ENCODE measurements around the gene PAIP2. TPM values are rescaled to one million over a fixed set of nuclear protein-coding genes. Genes with fewer than 3 reads are reported as not detected.

Gene PAIP2
- total RNA-seq, 2 experiments from 2014 or later = 110 to 113 TPM

DNA sequence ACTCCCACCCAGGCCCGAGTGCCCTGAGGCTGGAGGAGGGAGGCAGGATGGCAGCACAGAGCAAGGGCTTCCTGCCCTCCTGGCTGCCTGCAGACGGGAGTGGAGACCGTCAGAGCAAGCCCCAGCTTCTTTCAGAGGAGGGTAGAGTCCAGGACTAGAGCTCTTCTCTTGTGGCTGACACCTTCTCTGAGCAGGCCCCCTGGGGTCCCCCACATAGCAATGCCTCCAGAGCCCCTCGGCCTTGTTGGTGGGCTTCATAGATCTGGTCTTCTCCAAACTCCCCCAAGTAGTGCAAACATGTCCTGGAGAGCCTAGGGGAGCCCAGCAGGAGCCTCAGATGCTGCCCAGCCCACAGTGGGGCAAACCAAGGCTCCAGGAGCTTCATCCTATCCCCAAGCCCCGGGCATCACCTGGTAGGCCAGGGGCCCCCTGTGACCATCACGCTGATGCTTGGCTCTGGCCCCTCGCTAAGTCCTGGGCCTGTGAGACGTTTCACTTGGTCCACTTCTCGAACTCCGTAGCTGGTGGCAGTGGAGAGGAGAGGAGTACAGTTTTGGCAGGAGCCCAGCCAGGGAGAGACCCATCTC is 46.0 kb downstream of the PAIP2 start:
- ChIA-PET CTCF (interaction anchor here (0.7 to 2.2 kb wide), 5 partner anchors 14 to 121 kb away, joined by 3 to 8 read pairs (median 4); no protein-coding TSS in a partner anchor), POLR2A (interaction anchor here (0.5 to 6.3 kb wide), 3 partner anchors 15 to 53 kb away, joined by 3 to 49 read pairs (median 3); partner anchors contain the start of gene PAIP2)
- H3K27ac Mint-ChIP-seq = peak overlapping the region; percentile 2
- no peak for ATAC-seq
- H3K36me3 Mint-ChIP-seq (ENCODE audit: low read depth) = peaks cover 14% of the 10 kb centered on the region
- peaks cover 65% of the 10 kb centered on the region for H3K4me1 Mint-ChIP-seq (ENCODE audit: low read depth)
- no peaks in the 10 kb centered on the region for H3K9me3 Mint-ChIP-seq
- H3K4me3 Mint-ChIP-seq = peak overlapping the region; percentile 45
- TF ChIP-seq, protein P1, sequence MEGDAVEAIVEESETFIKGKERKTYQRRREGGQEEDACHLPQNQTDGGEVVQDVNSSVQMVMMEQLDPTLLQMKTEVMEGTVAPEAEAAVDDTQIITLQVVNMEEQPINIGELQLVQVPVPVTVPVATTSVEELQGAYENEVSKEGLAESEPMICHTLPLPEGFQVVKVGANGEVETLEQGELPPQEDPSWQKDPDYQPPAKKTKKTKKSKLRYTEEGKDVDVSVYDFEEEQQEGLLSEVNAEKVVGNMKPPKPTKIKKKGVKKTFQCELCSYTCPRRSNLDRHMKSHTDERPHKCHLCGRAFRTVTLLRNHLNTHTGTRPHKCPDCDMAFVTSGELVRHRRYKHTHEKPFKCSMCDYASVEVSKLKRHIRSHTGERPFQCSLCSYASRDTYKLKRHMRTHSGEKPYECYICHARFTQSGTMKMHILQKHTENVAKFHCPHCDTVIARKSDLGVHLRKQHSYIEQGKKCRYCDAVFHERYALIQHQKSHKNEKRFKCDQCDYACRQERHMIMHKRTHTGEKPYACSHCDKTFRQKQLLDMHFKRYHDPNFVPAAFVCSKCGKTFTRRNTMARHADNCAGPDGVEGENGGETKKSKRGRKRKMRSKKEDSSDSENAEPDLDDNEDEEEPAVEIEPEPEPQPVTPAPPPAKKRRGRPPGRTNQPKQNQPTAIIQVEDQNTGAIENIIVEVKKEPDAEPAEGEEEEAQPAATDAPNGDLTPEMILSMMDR (IDR thresholded peaks at IDR 0.05) = no peak
- intact Hi-C loops (cut with micrococcal nuclease) = no loop called here
- no peaks in the 10 kb centered on the region for H3K27me3 Mint-ChIP-seq
- no peak for DNase-seq

DNA sequence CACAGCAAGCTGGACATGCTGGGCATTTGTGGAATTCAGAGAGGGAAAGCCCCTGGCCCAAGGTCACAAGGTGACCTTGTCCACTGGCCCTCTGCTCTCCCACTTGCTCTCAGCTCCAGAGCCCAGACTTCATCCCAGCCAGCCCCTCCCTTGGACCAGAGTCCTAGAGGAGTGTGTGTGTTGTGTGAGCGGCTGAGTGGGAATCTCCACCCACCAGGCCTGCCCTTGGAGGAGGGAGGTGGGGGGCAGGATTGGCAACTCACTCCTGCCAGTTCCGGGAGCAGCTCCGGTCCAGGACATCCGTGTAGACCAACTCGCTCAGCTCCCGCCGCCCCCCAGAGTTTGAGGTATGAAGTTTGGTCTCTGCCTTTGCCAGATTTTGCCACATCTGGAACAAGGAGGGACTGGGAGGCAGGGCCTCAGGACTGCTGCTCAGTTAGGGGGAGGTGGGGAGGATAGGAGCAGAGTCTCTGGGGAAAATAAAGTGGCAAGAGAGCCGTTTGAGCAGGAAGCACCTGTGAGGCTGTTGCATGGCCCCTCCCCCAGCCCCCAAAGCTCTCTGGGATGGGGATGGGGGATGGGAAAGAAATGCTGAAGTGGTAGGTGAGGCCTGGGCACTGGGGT is 46.7 kb downstream of the PAIP2 start:
- TF ChIP-seq, protein P1 (IDR thresholded peaks at IDR 0.05) = no peak
- Mint-ChIP-seq H3K4me3 (peak overlapping the region; percentile 45), H3K36me3 (ENCODE audit: low read depth) (peaks cover 17% of the 10 kb centered on the region), H3K27ac (peak overlapping the region; percentile 2), H3K9me3 (no peaks in the 10 kb centered on the region), H3K4me1 (ENCODE audit: low read depth) (peaks cover 65% of the 10 kb centered on the region), H3K27me3 (no peaks in the 10 kb centered on the region)
- ChIA-PET CTCF (interaction anchor here (1.4 to 2.2 kb wide), 2 partner anchors 14 to 121 kb away, joined by 3 to 8 read pairs; no protein-coding TSS in a partner anchor), POLR2A (interaction anchor here (0.5 to 6.3 kb wide), 3 partner anchors 15 to 53 kb away, joined by 3 to 49 read pairs (median 3); partner anchors contain the start of gene PAIP2)
- ATAC-seq = no peak
- DNase-seq = no peak
- intact Hi-C loops (cut with micrococcal nuclease) = no loop called here

DNA sequence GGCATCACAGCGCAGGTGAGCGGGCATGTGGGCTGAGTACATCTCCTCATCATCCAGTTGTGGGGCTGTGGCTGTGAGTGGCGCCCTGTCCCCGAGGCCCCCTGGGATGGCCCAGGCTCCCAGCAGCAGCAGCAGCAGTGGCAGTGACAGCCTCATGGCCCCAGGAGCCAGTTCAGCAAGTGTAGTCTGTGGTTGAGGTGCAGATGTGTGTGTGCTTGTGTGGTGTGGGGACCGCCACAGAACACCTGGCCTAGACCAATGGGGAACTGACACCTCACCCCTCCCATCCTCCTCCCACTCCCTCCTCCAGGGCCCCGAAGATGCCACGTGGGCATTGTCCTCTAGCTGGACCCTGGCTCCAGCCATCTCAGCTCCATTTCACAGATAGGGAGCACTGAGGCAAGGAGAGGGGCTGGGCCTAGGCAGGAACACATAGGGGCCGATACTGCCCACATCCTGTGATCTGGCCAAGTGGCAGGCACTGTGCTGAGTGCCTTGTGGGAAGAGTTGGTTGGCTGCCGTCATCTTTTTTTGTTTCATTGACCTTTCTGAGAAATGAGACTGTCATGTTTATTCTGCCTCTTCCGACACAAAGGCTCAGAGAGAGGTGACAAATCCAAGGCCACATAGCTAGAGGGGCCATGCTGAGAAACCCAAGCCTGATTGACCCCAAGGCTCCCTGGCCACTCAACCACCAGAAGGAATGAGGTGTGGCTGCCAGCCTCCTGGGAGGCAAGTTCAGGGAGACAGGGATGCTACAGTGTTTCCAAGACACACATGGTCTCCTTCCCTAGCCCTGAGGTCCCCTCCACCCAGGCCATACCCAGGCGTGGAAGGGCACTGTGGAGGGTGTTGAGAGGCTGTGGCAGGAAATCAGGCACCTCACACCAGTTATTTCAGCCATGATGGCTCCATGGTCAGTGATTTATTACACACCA is 48.3 kb downstream of the PAIP2 start, which contains the start of gene MZB1:
Gene MZB1, minus strand, starts transcription at position 213 of the 938 bp plus-strand sequence. Its CDS starts 57 bp downstream, at position 156.
- peaks cover 24% of the 10 kb centered on the region for H3K36me3 Mint-ChIP-seq (ENCODE audit: low read depth)
- H3K4me1 Mint-ChIP-seq (ENCODE audit: low read depth) = peaks cover 58% of the 10 kb centered on the region
- H3K9me3 Mint-ChIP-seq = no peaks in the 10 kb centered on the region
- no peaks in the 10 kb centered on the region for H3K27me3 Mint-ChIP-seq
- TF ChIP-seq, protein P1 (IDR thresholded peaks at IDR 0.05) = no peak
- peak; percentile 91 for DNase-seq
- intact Hi-C loops (cut with micrococcal nuclease) = loop anchor here (5.0 kb wide), 2 partner anchors 48 to 93 kb away; partner anchors contain the start of gene PAIP2
- ATAC-seq = peak; percentile 67
- ChIA-PET POLR2A (interaction anchor here (0.6 to 6.3 kb wide), 13 partner anchors 9 to 173 kb away, joined by 3 to 49 read pairs (median 5); partner anchors contain the start of genes MATR3, PAIP2, SPATA24 and UBE2D2), CTCF (interaction anchor here (1.0 to 4.8 kb wide), 8 partner anchors 12 to 175 kb away, joined by 3 to 34 read pairs (median 4); partner anchors contain the start of genes PAIP2 and SPATA24)
- H3K27ac Mint-ChIP-seq = peak within 1 kb of the TSS; percentile 98
- peak within 1 kb of the TSS; percentile 96 for H3K4me3 Mint-ChIP-seq

DNA sequence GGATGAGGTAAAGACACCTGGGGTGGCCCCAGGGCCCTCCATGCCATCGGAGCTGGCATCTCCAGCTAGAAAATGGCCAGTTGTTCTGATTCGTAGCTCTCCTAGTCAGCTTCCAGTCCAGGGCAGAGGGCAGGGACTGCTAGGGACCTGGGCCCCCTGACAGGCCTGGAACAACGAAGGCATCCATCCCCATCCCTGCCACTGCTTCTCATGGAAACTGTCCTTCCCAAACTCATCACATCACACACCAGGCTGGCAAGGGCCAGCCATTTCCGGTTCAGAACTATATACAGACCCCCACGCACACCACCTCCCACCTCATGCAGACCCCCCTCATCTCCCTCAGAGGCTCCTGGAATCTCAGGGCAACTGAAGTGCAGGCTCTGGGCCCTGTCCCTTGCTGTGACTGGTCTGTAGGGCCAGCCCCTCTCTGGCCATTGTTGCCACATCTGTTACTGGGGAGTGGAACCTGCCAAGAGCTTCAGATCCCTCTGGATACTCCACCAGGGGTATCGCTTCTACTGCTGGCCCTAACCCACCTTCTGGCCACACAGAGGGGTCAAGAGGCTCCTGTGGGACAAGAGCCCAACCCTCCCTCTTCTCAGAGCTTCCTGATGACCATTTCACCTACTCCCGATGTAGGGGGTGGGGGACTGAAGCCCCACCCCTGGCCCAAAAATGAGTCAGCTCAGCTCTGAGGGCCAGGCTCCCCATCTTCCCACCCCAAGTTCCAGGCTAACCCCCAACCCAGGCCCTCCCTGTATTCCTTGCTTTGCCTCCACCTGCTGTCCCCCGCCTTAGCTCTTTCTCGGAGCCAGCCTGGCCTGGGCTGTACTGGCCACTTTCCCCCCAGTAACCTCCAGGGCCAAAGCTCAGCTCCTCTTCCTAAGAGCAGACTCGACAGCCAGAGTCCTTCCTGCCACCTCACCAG is 49.2 kb downstream of the PAIP2 start:
- no peak for DNase-seq

More for the DNA sequence above, 49.2 kb downstream of the PAIP2 start:
- TF ChIP-seq, protein P1 (IDR thresholded peaks at IDR 0.05) = no peak
- H3K27ac Mint-ChIP-seq = peak overlapping the region; percentile 98
- no peak for ATAC-seq
- ChIA-PET POLR2A (interaction anchor here (0.8 to 6.3 kb wide), 14 partner anchors 8 to 172 kb away, joined by 3 to 49 read pairs (median 4); partner anchors contain the start of genes MATR3, PAIP2, SLC23A1 and SPATA24), CTCF (interaction anchor here (0.8 to 4.8 kb wide), 11 partner anchors 10 to 174 kb away, joined by 3 to 34 read pairs (median 4); partner anchors contain the start of genes PAIP2 and SPATA24)
- H3K9me3 Mint-ChIP-seq = no peaks in the 10 kb centered on the region
- intact Hi-C loops (cut with micrococcal nuclease) = loop anchor here (5.0 kb wide), 2 partner anchors 49 to 94 kb away; partner anchors contain the start of gene PAIP2
- peaks cover 49% of the 10 kb centered on the region for H3K4me1 Mint-ChIP-seq (ENCODE audit: low read depth)
- no peaks in the 10 kb centered on the region for H3K27me3 Mint-ChIP-seq
- H3K36me3 Mint-ChIP-seq (ENCODE audit: low read depth) = peaks cover 27% of the 10 kb centered on the region
- H3K4me3 Mint-ChIP-seq = peak overlapping the region; percentile 96

Data from activated CD8-positive, alpha-beta T cell treated with anti-CD3 and anti-CD28 coated beads for 36 hours (primary cell).